HepG2 (cell line): ENCODE data around the gene PLPPR4.

Source experiments
- CC2D1A ChIP-seq: sonication (generic); formaldehyde crosslinking; IDR thresholded peaks from 2 replicates; pipeline ENCODE4 v1.8.1; 2023; ENCODE audit warnings: mild to moderate bottlenecking, missing genetic modification reagents
- EHMT2 ChIP-seq: fragments of 200-600 bp; sonication (generic); IDR thresholded peaks from 2 replicates; pipeline ENCODE4 v1.7.0; 2017; ENCODE audit warnings: antibody characterized with exemption, low read depth, low read length, borderline replicate concordance
- EP300 ChIP-seq, 3 experiments: sonication (generic) in 1 of 3; formaldehyde crosslinking in 1 of 3; IDR thresholded peaks; 2 replicates each; pipeline versions ENCODE4 v1.5.1 to v1.6.1; 2011 to 2020; ENCODE audit warnings: low read depth in 2 of 3, low read length in 2 of 3, borderline replicate concordance in 1 of 3, improper control_type of control experiment in 1 of 3, mild to moderate bottlenecking in 1 of 3, missing genetic modification reagents in 1 of 3, moderate library complexity in 1 of 3
- HNF4A ChIP-seq: sonication (generic); formaldehyde crosslinking; IDR thresholded peaks from 2 replicates; pipeline ENCODE4 v1.4.0; 2020; ENCODE audit warnings: missing genetic modification reagents
- JUND ChIP-seq: sonication (generic); formaldehyde crosslinking; IDR thresholded peaks from 2 replicates; pipeline ENCODE4 v1.8.0; 2022; ENCODE audit warnings: mild to moderate bottlenecking, missing genetic modification reagents
- MXI1 ChIP-seq: IDR thresholded peaks from 3 replicates; pipeline ENCODE4 v1.6.1; 2012; ENCODE audit warnings: low read depth, low read length, inconsistent platforms, borderline replicate concordance
- NPAS2 ChIP-seq: sonication (generic); formaldehyde crosslinking; IDR thresholded peaks from 2 replicates; pipeline ENCODE4 v1.8.0; 2022; ENCODE audit warnings: mild to moderate bottlenecking, missing genetic modification reagents, borderline replicate concordance
- PCBP2 ChIP-seq: fragments of 200-400 bp; formaldehyde crosslinking; optimal IDR thresholded peaks from 2 replicates; pipeline ENCODE3; 2018; ENCODE audit warnings: low read length, low read depth; ENCODE audit not compliant: poor library complexity, severe bottlenecking
- POLR2A ChIP-seq, 2 experiments: IDR thresholded peaks; 2 replicates each; pipeline ENCODE4 v1.6.1; 2011; ENCODE audit warnings: low read depth in 2 of 2, low read length in 2 of 2, mild to moderate bottlenecking in 1 of 2, moderate library complexity in 1 of 2; ENCODE audit not compliant: insufficient read depth in 1 of 2
- ZMYM3 ChIP-seq: sonication (generic); formaldehyde crosslinking; IDR thresholded peaks from 2 replicates; pipeline ENCODE4 v1.5.1; 2020; ENCODE audit warnings: mild to moderate bottlenecking, missing genetic modification reagents

DNA sequence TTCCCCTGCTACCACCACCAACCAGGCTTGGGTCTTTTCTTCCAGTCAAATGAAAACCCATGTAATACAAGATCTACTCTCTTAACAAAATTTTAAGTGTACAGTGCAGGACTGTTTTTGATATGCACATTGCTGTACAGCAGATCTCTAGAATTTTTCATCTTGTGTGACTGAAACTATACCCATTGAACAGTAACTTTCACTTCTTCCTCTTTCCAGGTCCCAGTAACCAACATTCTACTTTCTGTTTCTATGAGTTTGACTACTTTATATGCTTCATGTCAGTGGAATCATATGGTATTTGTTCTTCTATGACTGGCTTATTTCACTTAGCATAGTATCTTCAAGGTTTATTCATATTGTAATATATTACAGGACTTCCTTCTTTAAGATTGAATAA, 45.3 kb upstream of the PLPPR4 start:
- TF ChIP-seq MXI1 (no peak), ZMYM3 (CRISPR knock-in tag) (no peak), HNF4A (CRISPR knock-in tag) (no peak), JUND (CRISPR knock-in tag) (no peak), EHMT2 (no peak), POLR2A (IDR thresholded peaks at IDR 0.05; ENCODE audit: insufficient read depth in 1 of 2, low read depth in 2 of 2, low read length in 2 of 2) (no peak), EP300 (IDR thresholded peaks at IDR 0.05; ENCODE audit: low read depth in 2 of 2, low read length in 2 of 2) (no peak), EP300 (CRISPR knock-in tag; IDR thresholded peaks at IDR 0.05; ENCODE audit: borderline replicate concordance) (no peak), PCBP2 (no peak), NPAS2 (CRISPR knock-in tag) (no peak), CC2D1A (CRISPR knock-in tag) (no peak)
